GM21737 (cell line): ENCODE results near the gene SPDYE16.
"Not testable (repeated sequence)": the region's sequence is repeated elsewhere in the genome, so short reads cannot be mapped to it uniquely, and the experiment has no call there.

Experiments used
- ATAC-seq: cut with Tn5 transposase; IDR thresholded peaks from one replicate; pipeline ENCODE4 v1.9.1; 2021; ENCODE audit warnings: mild to moderate bottlenecking, moderate library complexity; ENCODE audit not compliant: unreplicated experiment

The SPDYE16 gene

DNA sequence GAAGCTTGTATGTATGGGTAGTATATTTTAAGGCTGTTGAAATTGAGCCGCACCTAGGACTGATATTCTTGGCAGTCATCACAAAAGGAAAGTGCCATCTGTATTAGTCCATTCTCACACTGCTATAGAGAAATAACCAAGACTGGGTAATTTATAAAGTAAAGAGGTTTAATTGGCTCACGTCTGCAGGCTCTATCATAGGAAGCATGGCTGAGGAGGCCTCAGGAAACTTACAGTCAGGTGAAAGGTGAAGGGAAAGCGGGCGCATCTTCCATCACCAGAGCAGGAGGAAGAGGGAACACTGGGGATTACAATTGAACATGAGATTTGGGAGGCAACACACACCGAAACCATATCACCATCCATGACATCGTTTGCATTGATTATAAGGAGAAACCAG lies 8.9 kb upstream of the SPDYE16 start:
- ATAC-seq = not testable (repeated sequence)

DNA sequence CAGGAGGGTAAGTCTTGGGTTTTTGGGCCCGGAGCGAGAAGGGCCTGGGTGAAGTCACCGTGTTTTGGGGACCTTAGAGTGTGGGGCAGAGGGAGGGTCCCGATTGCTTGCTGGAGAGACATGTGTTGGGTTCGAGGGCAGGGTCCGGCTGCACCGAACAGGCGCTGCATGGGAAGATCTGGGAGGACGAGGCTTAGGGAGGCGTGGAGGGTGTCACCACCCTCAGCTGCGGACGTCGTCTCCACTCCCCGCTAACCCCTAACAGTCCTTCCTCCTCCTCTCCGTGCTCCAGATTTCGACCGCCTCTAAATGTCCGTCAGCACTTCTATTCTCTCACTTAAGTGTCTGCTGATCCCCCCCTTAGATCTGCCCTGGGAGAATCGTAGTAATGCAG lies 6.8 kb upstream of the SPDYE16 start:
- ATAC-seq = not testable (repeated sequence)

DNA sequence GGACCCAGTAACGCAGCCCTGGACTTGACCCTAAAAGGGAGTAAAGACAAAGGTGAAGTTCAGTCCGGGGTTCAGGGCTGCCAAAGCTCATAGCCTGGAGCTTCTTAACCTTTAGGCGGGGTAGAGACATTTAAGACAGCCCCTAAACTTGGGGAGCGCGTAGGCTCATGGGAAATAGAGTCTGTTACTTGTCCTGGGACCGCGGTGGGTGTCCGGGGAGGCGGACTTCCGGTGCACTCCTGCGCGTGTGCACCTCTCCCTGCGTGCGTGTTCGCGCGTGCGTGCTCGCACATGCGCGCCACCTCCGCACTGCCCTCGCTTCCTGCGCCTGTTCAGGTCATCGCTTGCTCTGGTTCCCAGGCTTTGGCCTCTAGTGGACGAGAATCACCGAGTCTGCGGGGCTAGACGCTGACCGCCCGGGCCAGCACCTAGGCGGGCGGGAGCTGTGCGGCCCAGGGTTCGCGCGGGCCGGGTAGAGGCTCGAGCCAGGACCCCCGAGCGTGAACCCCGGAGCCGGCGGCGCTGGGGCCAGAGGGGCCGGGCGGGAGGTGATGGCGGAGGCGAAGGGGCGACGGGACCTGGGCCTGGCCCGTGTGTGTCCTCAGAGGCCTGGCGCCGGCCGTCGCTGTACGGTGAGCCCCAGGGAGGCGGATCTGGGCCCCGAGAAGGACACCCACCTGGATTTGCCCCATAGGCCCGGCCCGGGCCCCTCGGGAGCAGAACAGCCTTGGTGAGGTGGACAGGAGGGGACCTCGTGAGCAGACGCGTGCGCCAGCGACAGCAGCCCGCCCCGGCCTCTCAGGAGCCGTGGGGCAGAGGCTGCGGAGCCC lies 6.1 kb upstream of the SPDYE16 start:
- peak; percentile 99 for ATAC-seq

DNA sequence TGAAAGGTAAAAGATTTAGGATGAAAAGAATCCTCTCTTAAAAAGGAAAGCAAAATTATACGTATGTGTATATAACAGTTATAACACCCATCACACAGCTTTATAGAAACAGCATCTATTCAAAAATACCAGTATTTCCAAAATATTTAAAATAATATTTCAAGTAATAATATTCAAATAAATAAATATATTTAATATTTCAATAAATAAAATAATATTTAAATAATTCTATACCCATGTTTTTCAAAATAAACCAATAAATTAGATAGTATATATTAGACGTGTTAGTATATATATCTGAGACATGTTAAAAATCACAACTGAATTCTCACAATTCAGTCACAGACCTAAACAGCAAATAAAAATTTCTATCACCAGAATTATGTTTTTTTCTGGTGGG lies 11.5 kb downstream of the SPDYE16 start:
- not testable (repeated sequence) for ATAC-seq

DNA sequence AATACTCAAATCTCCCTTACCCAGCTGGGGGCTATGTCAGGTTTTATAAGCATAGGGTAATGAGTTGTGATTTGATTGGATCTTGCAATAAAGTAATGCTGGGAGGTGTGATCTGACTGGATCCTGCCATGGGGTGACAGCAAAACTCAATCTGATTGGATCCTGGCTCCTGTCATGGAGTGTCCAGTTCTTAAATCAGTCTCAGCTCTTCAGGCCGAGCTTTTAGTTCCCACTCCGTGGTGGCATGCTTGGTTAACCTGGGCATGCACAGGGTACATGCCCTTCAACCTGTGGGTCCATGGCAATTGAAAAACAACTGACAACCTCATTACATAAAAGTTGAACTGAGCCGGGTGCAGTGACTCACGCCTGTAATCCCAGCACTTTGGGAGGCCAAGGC lies 16.9 kb downstream of the SPDYE16 start:
- ATAC-seq = not testable (repeated sequence)

DNA sequence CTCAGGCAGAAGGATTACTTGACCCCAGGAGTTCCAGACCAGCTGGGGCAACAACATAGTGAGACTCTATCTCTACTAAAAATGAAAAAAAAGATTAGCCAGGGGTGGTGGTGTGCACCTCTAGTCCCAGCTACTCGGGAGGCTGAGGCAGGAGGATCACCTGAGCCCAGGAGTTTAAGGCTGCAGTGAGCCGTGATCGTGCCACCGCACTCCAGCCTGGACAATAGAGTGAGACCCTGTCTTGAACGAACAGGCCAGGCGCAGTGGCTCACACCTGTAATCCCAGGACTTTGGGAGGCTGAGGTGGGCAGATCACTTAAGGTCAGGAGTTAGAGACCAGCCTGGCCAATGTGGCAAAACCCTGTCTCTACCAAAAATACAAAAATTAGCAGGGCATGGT lies 26.2 kb downstream of the SPDYE16 start:
- ATAC-seq = not testable (repeated sequence)

DNA sequence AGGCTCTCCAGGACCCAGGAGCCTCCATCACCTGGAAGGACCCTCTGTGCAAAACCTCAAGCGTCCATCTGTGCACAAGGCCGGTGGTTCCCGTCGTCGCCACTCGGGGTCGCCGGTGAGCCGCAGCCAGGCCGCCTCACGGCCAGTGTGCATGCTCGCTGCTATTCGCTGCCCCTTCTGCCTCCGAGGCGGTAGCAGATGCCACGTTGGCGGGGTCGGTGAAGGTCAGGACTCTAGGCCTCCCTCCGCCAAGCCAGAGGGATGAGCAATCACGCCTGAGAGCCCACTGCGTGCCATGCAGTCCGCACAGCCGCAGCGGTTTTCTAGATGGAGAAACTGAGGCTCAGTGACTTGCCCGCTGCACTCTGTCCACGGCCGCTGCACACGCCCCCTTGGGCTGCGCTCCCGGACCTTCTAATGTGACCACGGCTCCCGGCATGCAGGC lies 27.1 kb downstream of the SPDYE16 start:
- no peak for ATAC-seq

DNA sequence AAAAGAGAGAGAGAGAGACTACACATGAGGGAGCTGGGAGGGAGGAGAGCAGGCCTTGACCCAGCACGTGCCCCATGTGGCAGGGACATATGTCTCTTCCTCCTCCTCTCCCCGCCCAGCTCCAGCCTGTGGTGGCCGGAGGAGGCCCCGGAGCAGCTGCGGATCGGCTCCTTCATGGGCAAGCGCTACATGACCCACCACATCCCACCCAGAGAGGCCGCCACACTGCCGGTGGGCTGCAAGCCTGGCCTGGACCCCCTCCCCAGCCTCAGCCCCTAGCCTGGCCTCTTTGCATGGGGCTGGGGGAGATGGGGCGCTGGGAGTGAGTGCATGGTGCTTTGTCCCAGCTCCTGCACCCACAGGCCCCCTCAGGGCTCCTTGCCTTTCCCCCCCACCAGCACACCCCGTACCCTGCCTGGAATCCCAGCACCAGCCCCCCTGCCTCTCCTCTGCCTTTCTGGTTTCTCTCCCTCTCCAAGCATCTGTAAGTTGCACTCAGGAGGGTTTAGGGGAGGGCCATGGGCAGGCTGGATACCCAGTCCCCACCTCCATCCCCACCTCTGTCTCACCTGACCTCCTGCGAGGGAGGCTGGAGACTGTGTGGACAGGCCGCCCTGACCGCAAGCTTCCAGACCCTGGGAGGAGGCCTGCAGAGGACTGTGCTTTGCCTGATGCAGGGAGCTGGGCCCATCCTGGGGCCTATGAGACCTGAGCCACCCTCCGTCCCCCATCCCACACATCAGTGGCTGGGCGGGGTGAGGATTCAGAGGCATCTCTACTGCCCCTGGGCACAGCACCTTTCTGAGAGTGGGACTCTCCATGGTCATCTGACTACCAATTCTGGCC lies 27.9 kb downstream of the SPDYE16 start:
- no peak for ATAC-seq

DNA sequence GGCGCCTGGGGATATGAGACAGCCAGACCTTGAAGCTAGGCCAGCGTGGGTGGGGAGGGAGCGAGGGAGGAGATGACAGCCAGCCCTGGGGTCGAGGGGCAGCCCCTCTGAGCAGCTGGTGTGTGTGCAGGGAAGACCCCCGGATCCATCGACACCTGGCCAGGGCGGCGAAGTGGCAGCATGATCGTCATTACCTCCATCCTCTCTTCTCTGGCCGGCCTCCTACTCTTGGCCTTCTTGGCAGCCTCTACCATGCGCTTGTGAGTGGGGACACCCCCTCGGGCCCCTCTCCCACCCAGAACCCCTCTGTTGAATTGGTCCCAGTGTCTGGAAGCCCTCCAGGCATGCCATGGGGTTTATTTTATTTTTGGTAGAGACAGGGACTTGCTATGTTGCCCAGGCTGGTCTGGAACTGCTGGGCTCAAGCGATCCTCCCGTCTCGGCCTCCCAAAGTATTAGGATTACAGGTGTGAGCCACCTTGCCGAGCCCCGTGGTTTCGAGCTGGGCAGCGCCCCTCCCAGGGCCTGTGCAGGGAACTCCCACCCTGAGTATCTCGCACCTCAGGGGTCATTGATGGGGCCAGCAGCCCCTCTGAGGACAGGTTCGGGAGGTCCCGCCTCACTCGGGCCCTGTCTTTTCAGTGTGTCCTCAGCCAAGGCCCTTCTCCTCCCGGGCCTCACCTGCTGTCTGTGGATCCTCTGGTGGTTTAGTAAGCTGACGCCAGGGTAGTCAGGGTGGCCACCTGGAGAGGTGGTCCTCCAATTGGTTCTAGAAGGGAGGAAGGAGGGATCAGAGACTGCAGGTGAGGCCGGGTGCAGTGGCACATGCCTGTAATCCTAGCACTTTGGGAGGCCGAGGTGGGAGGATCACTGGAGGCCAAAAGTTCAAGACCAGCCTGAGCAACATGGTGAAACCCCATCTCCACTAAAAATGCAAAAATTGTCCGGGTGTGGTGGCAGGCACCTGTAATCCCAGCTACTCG lies 29.0 kb downstream of the SPDYE16 start:
- no peak for ATAC-seq

DNA sequence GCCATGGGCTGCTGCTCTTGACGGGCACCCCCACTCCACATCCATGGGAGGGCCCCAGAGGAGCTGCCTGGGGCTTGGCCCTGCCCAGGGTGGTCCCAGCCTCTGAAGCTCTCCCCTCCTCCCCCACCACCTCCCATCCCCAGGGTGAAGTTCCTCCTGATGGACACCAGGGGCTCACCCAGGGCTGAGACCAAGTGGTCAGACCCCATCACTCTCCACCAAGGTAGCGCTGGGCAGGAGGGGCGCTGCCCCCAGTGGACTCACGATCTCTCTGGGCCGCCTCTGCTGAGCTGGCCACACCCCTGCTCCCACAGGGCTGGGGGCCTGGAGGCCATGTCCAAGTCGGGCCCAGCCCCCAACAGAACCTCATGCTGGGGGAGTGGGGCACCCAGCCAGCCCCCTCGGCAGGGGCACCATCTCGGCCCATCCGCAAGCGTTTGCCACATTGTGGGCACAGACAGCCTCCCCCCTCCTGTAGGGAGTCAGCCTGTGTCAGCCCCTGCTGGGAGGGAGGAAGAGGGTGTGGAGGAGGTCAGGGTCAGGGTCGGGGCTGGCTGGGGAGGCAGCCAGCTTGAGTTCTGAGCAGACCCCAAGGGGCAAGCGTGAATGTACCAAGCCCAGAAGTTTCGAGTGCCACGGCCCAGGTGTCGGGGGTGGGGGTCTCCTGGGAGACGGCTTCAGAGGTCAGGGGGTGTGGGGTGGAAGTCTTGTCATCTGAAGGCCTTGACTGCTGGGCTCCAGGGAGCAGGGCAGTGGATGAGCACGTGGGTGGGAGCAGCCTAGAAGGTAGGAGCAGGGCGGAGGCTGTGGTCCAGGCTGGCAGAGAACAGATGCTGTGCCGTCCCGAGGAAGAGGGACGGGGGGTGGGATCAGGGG lies 29.9 kb downstream of the SPDYE16 start:
- no peak for ATAC-seq

DNA sequence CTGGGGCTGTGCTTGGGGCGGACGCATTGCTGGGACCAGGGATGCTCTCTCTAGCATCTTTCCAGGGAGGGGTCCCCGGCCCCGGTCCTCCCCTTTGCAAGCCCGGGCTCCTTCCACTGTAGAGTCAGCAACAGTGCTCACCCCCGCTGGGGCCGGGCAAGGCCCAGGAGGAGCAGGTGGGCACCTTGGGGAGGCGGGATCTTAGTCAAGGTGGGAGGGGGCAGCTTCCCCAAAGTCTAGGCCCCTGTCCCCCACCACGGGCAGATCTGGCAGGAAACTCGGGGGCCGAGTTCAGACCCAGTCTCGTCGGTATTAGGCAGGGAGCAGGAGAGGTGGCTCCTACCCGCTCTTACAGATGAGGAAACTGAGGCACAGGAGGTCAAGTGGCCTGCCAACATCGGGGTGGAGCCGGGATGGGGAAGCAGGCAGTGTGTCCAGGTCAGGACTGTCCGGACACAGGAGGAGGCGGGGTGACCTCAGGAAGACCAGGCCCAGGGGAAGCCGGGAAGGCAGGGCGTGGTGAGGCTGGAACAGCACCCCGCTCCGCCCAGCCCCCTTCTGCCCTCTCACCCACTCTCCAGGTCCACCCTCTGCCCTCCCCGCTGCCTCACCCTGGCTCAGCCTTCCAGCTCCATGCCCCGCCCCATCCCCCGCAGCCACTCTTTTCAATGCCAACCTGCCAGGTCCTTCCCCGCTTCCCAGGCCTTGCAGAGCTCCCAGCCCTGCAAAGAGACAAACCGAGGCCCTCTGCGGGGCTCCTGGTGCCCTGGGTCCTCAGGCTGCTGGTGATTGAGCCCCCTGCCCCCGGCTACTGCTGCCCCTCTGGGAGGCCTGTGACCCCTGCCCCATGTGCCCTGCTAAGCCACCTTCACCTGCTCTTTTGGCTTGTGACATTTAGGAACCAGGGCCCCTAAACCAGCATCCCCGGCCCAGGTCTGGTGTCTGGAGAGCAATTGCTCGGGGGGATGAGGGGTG lies 30.9 kb downstream of the SPDYE16 start:
- ATAC-seq = not testable (repeated sequence)

DNA sequence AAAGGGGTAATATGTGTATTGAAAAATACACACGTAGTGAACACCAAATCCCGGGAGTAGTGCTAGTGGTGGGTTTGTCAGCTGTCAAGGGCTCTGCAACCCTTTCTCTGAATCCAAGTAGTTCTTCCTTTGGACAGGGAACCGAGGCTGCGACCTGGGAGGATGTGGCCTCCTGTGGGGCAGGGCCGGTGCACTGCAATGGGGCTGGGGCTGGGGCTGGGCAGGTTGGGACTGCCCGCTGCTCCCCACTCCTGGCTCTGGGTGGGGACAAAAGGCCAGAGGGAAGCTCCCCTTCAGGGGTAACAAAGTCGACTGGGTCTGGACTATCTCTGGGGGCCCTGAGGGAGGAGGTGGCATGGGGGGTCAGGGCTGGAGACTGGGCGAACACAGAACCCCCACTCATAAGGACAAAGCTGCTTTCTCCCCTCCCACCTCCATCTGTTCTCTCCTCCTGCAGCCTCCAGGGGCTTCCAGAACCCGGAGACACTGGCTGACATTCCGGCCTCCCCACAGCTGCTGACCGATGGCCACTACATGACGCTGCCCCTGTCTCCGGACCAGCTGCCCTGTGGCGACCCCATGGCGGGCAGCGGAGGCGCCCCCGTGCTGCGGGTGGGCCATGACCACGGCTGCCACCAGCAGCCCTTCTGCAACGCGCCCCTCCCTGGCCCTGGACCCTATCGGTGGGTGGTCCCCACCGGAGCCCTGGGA lies 31.7 kb downstream of the SPDYE16 start:
- ATAC-seq = not testable (repeated sequence)

DNA sequence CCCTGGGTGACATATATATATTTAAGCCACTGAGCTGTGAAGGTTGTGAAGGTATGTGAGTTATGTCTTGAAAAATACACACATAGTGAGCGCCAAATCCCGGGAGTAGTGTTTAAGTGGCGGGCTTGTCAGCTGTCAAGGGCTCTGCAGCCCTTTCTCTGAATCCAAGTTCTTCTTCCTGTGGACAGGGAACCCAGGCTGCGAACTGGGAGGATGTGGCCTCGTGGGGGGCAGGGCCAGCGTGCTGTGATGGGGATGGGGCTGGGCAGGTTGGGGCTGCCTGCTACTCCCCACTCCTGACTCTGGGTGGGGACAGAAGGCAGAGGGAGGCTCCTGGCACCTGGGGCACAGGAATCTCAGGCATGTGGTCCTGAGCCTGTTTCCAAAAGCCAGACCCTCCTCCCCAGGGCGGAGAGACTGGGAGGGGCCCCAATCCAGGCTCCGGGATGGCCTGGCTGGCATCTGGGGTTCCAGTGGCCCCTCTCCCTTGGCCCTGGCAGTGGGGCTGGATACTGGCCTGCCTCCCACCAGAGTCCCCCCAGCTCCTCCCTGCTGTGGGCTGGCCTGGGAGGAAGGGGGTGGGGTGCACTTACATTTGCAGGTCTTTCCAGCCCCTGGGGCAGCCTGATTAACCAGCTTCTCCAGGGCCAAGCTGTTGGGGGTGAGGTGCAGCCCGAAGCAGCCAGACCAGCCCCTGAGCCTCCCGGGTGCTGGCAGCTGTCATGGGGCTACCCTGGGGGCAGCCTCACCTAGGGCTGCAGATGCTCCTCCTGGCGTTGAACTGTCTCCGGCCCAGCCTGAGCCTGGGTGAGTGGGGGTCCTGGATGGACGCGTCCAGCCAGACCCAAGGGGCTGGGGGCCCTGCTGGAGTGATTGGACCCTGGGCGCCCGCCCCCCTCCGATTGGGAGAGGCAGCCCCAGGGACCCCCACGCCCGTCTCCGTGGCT lies 32.9 kb downstream of the SPDYE16 start, which contains the start of gene UPK3B:
UPK3B (plus strand) TSS at position 622 of the 947 bp plus-strand sequence; CDS start at position 723, 101 bp downstream.
- no peak for ATAC-seq

DNA sequence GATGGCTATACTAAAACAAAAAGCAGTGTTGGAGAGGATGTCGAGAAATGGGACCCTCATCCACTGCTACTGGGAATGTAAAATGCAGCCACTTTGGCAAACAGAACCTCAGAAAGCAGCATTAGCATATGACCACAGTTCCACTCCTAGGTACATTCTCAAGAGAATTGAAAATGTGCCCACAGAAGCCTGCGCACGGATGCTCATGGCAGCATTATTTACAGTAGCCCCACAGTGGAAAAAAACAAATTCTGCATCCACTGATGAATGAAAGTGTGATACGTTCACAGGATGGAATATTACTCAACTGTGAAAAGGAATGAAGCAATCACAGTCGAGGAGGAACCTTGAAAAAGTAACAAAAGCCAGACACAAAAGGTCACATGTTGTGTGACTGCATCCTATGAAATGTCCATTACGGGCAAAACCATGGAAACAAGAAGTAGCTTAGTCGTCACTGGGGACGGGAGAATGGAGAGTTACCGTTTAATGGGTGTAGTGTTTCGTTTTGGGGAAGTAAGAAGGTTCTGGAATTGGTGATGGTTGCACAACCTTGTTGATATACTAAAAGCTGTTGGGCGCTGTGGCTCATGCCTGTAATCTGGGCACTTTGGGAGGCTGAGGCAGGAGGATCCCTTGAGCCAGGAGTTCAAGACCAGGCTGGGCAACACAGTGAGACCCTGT lies 35.2 kb downstream of the SPDYE16 start:
- no peak for ATAC-seq

DNA sequence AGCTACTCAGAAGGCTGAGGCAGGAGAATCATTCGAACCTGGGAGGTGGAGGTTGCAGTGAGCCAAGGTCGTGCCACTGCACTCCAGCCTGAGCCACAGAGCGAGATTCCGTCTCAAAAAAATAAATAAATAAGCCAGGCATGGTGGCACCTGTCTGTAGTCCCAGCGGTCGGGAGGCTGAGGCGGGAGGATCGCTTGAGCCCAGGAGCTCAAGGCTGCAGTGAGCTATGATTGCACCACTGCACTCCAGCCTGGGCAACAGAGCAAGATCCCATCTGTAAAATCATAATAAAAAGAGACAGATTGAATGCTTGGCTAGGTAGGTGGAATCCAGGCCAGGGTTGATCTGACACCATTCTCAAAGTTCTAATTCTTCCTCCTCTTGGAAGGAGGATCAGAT lies 36.5 kb downstream of the SPDYE16 start:
- not testable (repeated sequence) for ATAC-seq

DNA sequence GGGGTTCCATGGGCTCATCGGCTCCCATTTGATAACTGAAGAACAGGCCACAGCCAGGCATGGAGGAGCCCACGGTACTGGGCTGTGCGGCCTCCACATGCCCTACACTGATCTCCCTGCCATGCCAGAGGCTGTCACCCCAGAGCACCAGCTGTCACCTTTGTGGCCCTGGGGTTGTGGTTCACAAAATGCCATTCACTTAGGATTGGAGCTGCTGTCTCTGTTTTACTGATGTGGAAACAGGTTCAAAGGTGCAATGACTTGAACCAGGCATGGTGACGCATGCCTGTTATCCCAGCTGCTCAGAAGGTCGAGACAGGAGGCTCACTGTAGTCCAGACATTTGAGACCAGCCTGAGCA lies 37.0 kb downstream of the SPDYE16 start:
- no peak for ATAC-seq
